ENCODE results near the gene IQSEC1.

- TF ChIP-seq GATA3 (IDR thresholded peaks at IDR 0.05; ENCODE audit: low read depth, low read length), result no peak
- TF ChIP-seq GATA2 (IDR thresholded peaks at IDR 0.05; ENCODE audit: low read depth, low read length), result no peak
These were observed 97.3 kb downstream of the IQSEC1 start for GRCh38 chr3:12975748-12976522.
